GM19025 (cell line): ENCODE measurements around the gene LPIN1.
"Not testable (repeated sequence)": the region's sequence is repeated elsewhere in the genome, so short reads cannot be mapped to it uniquely, and the experiment has no call there.

ENCODE experiments used
- ATAC-seq: cut with Tn5 transposase; IDR thresholded peaks from one replicate; pipeline ENCODE4 v1.9.1; 2021; ENCODE audit warnings: mild to moderate bottlenecking, low read depth, moderate library complexity; ENCODE audit not compliant: unreplicated experiment

LPIN1 gene

DNA sequence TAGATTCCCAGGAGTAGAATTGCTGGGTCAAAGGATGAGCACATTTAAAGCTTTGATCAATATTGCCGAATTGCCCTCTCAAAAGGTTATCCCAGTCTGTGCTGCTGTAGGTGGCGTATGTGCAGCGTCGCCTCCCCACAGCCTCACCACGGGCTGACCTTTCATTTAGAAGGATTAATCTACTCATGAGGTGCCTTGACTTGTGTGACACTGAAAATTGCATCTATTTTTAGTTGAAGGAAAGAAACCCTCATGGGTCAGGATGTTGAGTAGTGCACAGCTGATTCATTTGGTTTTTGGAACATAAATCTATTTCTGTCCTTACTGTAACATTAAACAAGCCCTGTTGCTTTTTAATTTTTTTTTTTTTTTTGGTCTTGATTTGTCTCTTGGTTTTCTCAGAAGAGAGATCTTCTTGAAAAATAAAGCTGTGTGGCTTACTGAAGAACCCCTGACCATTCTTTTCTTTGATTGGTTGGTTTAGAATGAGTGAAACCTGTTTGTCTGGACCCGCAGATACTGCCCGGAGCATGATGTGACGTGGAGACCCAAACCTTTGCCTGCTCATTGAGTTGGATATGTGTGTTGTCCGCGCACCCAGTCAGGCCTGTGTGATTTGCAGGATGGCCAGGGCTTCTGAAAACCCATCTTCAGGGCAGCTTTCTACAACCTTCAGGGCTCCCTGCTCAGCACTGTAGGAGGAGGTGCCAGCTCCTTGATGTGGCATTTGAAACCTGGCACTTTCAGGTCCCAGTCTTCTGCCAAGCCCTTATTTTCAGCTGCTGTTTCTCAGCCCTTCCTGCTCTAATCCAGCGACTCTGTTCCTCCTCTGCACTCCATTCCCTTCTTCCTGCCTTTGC, 61.0 kb downstream of the LPIN1 start:
- no peak for ATAC-seq

- ATAC-seq: no peak
These were observed 61.6 kb downstream of the LPIN1 start for GRCh38 chr2:11808016-11808400.

- ATAC-seq: no peak
These were observed 63.3 kb downstream of the LPIN1 start for GRCh38 chr2:11809586-11810236.

GRCh38 chr2:11810237-11810977, 64.0 kb downstream of the LPIN1 start:
- ATAC-seq: no peak

GRCh38 chr2:11811036-11811654, 64.7 kb downstream of the LPIN1 start:
- ATAC-seq: no peak

DNA sequence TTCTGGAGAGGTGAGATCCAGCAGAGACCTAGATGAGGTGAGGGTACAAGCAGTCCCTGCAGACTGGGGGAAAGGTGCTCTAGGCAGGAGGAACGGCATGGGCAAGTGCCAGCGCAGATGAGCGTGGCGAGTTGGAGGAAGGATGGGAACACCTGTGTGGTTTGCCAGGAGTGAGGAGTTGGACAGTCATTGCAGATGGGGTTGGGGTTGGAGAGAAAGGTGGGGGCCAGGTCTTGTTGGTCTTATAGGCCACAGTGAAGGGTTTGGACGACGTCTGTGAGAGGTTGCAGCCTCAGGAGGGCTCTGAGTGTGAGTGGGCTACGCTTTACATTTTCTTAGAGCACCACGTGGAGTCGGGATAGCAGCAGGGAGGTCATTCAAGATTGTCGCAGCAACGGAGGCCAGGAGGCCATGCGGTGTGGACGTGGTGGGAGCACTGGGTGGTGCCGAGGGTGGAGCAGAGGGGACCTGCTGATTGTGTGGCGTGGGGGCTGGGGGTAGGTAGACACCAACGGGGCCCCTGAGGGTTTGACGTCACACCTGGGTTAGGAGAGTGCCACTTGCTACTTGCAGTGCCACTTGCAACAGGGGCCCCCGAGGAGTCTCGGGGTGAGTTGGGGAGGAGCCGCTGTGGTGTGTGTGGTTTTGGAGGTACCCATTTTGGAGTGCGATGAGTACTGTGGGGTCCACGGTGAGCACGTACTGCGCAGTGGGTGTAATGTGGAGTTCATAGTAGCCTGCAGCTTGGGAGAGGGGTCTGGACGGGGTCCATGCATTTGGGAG, 66.2 kb downstream of the LPIN1 start:
- ATAC-seq: no peak

- not testable (repeated sequence) for ATAC-seq
These were observed 66.9 kb downstream of the LPIN1 start for GRCh38 chr2:11813345-11813744.

- no peak for ATAC-seq
These were observed 67.5 kb downstream of the LPIN1 start for GRCh38 chr2:11813951-11814350.

GRCh38 chr2:11814979-11815510, 68.6 kb downstream of the LPIN1 start:
- no peak for ATAC-seq

DNA sequence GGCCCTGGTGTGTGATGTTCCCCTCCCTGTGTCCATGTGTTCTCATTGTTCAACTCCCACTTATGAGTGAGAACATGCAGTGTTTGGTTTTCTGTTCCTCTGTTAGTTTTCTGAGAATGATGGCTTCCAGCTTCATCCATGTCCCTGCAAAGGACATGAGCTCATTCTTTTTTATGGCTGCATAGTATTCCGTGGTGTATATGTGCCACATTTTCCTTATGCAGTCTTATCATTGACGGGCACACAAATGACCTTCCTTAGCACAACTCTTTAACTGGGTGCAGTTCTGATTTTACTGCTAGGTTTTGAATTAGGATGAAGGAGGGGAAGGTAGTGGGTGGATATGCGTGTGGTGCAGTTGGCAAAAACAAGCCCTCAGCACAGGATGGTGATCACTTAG, 70.5 kb downstream of the LPIN1 start:
- ATAC-seq: not testable (repeated sequence)

GRCh38 chr2:11819235-11819729, 72.8 kb downstream of the LPIN1 start:
- ATAC-seq: no peak

- no peak for ATAC-seq
These were observed 74.2 kb downstream of the LPIN1 start for GRCh38 chr2:11820650-11821049.

GRCh38 chr2:11821705-11822104, 75.3 kb downstream of the LPIN1 start:
- no peak for ATAC-seq

DNA sequence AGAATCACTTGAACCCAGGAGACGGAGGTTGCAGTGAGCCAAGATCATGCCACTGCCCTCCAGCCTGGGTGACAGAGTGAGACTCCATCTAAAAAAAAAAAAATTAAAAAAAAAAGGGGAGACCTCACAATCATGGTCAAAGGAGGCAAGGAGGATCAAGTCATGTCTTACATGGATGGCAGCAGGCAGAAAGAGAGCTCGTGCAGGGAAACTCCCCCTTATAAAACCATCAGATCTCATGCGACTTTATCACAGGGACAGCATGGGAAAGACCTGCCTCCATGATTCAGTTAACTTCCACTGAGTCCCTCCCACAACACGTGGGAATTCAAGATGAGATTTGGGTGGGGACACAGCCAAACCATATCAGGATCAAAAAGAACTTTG, 75.9 kb downstream of the LPIN1 start:
- ATAC-seq: not testable (repeated sequence)

GRCh38 chr2:11822746-11823451, 76.5 kb downstream of the LPIN1 start:
- ATAC-seq: no peak

GRCh38 chr2:11824901-11825828, 78.7 kb downstream of the LPIN1 start:
- ATAC-seq: no peak

- ATAC-seq: no peak
These were observed 81.1 kb downstream of the LPIN1 start for GRCh38 chr2:11827547-11827946.

DNA sequence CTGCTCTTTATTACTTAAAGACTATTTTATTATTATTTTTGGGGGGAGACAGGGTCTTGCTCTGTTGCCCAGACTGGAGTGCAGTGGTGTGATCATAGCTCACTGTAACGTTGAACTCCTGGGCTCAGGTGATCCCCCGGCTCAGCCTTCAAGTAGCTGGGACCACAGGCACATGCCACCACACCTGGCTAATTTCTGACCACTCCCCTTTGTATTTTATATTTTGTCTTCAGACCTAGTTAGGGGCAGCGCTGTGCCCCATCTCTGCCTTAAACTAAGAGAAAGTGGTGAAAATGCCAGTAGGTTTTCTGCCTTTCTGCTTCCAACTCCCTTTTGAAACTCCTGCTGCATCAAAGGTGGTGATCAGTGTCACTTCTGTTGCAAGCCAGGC, 82.5 kb downstream of the LPIN1 start:
- ATAC-seq: no peak
